ENCODE results near the gene LITAF.

The LITAF gene

GRCh38 chr16:11551842-11552241 lies 34.9 kb downstream of the LITAF start:
- Histone ChIP-seq H3K27ac (replicated peaks) (peak overlapping the region; percentile 67), H3K27me3 (ENCODE audit: insufficient read depth, poor library complexity, severe bottlenecking) (no peaks in the 10 kb centered on the region), H3K4me3 (replicated peaks; ENCODE audit: insufficient read depth, low read length) (no peak overlapping the region)
- no peak for TF ChIP-seq SPI1 (IDR thresholded peaks at IDR 0.05; ENCODE audit: borderline replicate concordance, low read depth)
- TF ChIP-seq, protein P1, sequence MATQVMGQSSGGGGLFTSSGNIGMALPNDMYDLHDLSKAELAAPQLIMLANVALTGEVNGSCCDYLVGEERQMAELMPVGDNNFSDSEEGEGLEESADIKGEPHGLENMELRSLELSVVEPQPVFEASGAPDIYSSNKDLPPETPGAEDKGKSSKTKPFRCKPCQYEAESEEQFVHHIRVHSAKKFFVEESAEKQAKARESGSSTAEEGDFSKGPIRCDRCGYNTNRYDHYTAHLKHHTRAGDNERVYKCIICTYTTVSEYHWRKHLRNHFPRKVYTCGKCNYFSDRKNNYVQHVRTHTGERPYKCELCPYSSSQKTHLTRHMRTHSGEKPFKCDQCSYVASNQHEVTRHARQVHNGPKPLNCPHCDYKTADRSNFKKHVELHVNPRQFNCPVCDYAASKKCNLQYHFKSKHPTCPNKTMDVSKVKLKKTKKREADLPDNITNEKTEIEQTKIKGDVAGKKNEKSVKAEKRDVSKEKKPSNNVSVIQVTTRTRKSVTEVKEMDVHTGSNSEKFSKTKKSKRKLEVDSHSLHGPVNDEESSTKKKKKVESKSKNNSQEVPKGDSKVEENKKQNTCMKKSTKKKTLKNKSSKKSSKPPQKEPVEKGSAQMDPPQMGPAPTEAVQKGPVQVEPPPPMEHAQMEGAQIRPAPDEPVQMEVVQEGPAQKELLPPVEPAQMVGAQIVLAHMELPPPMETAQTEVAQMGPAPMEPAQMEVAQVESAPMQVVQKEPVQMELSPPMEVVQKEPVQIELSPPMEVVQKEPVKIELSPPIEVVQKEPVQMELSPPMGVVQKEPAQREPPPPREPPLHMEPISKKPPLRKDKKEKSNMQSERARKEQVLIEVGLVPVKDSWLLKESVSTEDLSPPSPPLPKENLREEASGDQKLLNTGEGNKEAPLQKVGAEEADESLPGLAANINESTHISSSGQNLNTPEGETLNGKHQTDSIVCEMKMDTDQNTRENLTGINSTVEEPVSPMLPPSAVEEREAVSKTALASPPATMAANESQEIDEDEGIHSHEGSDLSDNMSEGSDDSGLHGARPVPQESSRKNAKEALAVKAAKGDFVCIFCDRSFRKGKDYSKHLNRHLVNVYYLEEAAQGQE (IDR thresholded peaks at IDR 0.05; ENCODE audit: insufficient replicate concordance, low read depth), result no peak
- TF ChIP-seq, protein P2, sequence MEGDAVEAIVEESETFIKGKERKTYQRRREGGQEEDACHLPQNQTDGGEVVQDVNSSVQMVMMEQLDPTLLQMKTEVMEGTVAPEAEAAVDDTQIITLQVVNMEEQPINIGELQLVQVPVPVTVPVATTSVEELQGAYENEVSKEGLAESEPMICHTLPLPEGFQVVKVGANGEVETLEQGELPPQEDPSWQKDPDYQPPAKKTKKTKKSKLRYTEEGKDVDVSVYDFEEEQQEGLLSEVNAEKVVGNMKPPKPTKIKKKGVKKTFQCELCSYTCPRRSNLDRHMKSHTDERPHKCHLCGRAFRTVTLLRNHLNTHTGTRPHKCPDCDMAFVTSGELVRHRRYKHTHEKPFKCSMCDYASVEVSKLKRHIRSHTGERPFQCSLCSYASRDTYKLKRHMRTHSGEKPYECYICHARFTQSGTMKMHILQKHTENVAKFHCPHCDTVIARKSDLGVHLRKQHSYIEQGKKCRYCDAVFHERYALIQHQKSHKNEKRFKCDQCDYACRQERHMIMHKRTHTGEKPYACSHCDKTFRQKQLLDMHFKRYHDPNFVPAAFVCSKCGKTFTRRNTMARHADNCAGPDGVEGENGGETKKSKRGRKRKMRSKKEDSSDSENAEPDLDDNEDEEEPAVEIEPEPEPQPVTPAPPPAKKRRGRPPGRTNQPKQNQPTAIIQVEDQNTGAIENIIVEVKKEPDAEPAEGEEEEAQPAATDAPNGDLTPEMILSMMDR (IDR thresholded peaks at IDR 0.05; ENCODE audit: insufficient read depth, low read length), result no peak
- no peak for TF ChIP-seq GABPA (IDR thresholded peaks at IDR 0.05; ENCODE audit: low read depth)
- TF ChIP-seq POLR2AphosphoS5 (IDR thresholded peaks at IDR 0.05; ENCODE audit: low read depth), result no peak
- peak in 1 of 2 experiments; percentile 30 for DNase-seq (ENCODE audit: low read depth in 1 of 2, low spot score in 1 of 2)

- H3K27me3 ChIP-seq (ENCODE audit: insufficient read depth, poor library complexity, severe bottlenecking), result no peaks in the 10 kb centered on the region
- no peak for TF ChIP-seq GABPA (IDR thresholded peaks at IDR 0.05; ENCODE audit: low read depth)
- TF ChIP-seq, protein P1 (IDR thresholded peaks at IDR 0.05; ENCODE audit: insufficient replicate concordance, low read depth), result no peak
- TF ChIP-seq, protein P2 (IDR thresholded peaks at IDR 0.05; ENCODE audit: insufficient read depth, low read length), result no peak
- peak; percentile 46 to 62 for DNase-seq (ENCODE audit: low read depth in 1 of 2, low spot score in 1 of 2)
- no peak overlapping the region for H3K4me3 ChIP-seq (replicated peaks; ENCODE audit: insufficient read depth, low read length)
- H3K27ac ChIP-seq (replicated peaks), result peak overlapping the region; percentile 67
Observed at GRCh38 chr16:11550791-11551498, 35.8 kb downstream of the LITAF start.

DNA sequence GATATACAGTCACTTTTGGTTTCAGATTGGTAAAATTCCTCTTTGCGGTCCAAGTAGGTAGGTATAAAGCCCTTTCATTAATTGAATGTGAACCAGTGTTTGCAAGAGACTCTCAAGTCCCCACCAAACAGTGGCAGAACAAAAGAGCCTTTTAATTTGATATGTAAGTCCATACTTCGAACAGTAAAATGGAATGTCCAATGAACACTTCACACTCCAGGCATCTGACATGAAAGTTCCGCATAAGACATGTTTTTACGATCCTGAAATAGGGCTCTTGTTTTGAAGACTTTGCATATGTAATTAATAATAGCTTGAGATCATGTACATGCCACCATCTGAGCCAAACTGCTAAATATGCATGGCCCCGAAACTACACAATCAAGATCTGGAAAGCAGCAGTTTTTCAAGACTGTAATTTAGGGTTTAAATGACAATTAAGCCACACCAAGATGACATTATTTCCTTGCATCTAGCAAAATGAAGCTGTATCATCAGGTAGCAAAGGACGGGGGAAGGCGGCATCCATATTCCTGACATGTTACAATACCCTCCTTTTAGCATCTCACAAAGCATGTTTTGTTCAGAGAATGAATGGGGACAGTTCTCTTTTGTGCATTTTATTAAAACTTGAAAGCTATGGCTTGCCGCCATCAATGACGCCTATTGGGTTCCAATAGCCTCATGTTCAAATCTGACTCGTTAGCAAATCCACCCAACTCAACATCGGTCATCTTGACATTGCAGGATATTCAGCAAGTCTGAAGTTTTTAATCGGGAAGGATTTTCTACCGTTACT lies 39.4 kb downstream of the LITAF start:
- TF ChIP-seq GABPA (IDR thresholded peaks at IDR 0.05; ENCODE audit: low read depth) (no peak), SPI1 (IDR thresholded peaks at IDR 0.05; ENCODE audit: borderline replicate concordance, low read depth) (no peak), POLR2AphosphoS5 (IDR thresholded peaks at IDR 0.05; ENCODE audit: low read depth) (no peak)
- TF ChIP-seq, protein P2 (IDR thresholded peaks at IDR 0.05; ENCODE audit: insufficient read depth, low read length), result no peak
- TF ChIP-seq, protein P1 (IDR thresholded peaks at IDR 0.05; ENCODE audit: insufficient replicate concordance, low read depth), result no peak
- H3K27me3 ChIP-seq (ENCODE audit: insufficient read depth, poor library complexity, severe bottlenecking), result no peaks in the 10 kb centered on the region
- DNase-seq (ENCODE audit: low read depth in 1 of 2, low spot score in 1 of 2), result no peak

More for the DNA sequence above, 39.4 kb downstream of the LITAF start:
- Histone ChIP-seq H3K27ac (replicated peaks) (no peak overlapping the region), H3K4me3 (replicated peaks; ENCODE audit: insufficient read depth, low read length) (no peak overlapping the region)
